Measurements from ENCODE around the gene CD19. TPM values are rescaled to one million over a fixed set of nuclear protein-coding genes. Genes with fewer than 3 reads are reported as not detected.
"Not testable (repeated sequence)": the region's sequence is repeated elsewhere in the genome, so short reads cannot be mapped to it uniquely, and the experiment has no call there.

CD19 gene
- total RNA-seq, 1 donor from 2014 or later, result not detected

DNA sequence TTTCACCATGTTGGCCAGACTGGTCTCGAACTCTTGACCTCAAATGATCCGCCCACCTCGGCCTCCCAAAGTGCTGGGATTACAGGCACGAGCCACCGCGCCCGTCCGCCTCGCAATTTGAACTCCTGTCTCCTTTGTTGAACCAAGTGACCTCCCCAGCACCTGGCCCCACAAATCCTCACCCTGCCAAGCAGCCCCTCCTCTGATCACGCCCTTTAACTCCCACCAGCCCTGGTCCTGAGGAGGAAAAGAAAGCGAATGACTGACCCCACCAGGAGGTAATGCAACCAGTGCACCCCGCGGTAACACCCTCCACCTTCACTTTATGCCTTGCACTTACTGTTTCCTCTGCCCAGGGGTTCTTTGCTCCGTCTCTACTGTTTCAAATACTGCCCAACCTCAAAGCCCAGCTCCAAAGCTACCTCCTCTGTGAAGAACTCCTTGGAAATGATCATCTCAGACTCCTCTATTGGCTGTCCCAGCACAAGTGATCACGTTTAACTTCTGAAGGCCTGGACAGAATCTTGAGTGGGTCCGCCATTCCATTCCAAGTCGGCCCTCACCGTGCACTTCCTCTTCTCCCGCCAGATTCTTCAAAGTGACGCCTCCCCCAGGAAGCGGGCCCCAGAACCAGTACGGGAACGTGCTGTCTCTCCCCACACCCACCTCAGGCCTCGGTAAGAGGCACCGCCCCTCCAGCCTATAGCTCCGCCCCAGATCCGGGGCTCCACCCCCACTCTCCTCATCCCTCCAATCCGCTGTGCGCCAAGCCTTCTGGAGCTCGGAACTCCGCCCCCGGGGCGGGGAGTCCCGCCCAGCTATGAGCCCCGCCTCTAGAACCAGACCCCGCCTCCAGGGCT lies 4.4 kb downstream of the CD19 start:
- intact Hi-C loops (cut with DNase I), result no loop called here

GRCh38 chr16:28936784-28937155 lies 5.0 kb downstream of the CD19 start:
- H3K27me3 ChIP-seq, result no peaks in the 10 kb centered on the region
- intact Hi-C loops (cut with DNase I), result no loop called here
- no peak for DNase-seq (ENCODE audit: extremely low spot score in 2 of 2)
- peaks cover 5% of the 10 kb centered on the region for H3K4me1 ChIP-seq
- no peaks in the 10 kb centered on the region for H3K36me3 ChIP-seq
- H3K27ac ChIP-seq, result no peak overlapping the region
- TF ChIP-seq POLR2A (IDR thresholded peaks at IDR 0.05), result no peak
- TF ChIP-seq POLR2AphosphoS5 (IDR thresholded peaks at IDR 0.05; ENCODE audit: insufficient read depth in 1 of 2, low read depth in 1 of 2), result no peak
- TF ChIP-seq CTCF (IDR thresholded peaks at IDR 0.05), result no peak
- H3K9me3 ChIP-seq, result no peaks in the 10 kb centered on the region
- no peak overlapping the region for H3K4me3 ChIP-seq

More for the DNA sequence above, 4.4 kb downstream of the CD19 start:
- Histone ChIP-seq H3K27ac (no peak overlapping the region), H3K4me1 (peaks cover 5% of the 10 kb centered on the region), H3K4me3 (no peak overlapping the region), H3K9me3 (no peaks in the 10 kb centered on the region), H3K36me3 (no peaks in the 10 kb centered on the region), H3K27me3 (no peaks in the 10 kb centered on the region)
- TF ChIP-seq POLR2AphosphoS5 (IDR thresholded peaks at IDR 0.05; ENCODE audit: insufficient read depth in 1 of 2, low read depth in 1 of 2) (no peak), CTCF (IDR thresholded peaks at IDR 0.05) (no peak), POLR2A (IDR thresholded peaks at IDR 0.05) (no peak)
- no peak for DNase-seq (ENCODE audit: extremely low spot score in 2 of 2)

- TF ChIP-seq POLR2A (IDR thresholded peaks at IDR 0.05), result no peak
- TF ChIP-seq POLR2AphosphoS5 (IDR thresholded peaks at IDR 0.05; ENCODE audit: insufficient read depth in 1 of 2, low read depth in 1 of 2), result no peak
- no peak for TF ChIP-seq CTCF (IDR thresholded peaks at IDR 0.05)
- no peak for DNase-seq (ENCODE audit: extremely low spot score in 2 of 2)
- intact Hi-C loops (cut with DNase I), result no loop called here
- Histone ChIP-seq H3K4me3 (no peak overlapping the region), H3K9me3 (no peaks in the 10 kb centered on the region), H3K36me3 (no peaks in the 10 kb centered on the region), H3K27me3 (no peaks in the 10 kb centered on the region), H3K27ac (no peak overlapping the region), H3K4me1 (peaks cover 5% of the 10 kb centered on the region)
Measured at GRCh38 chr16:28937222-28937876, 5.6 kb downstream of the CD19 start.

- no peak overlapping the region for H3K4me3 ChIP-seq
- DNase-seq (ENCODE audit: extremely low spot score in 2 of 2), result no peak
- peaks cover 5% of the 10 kb centered on the region for H3K4me1 ChIP-seq
- H3K27me3 ChIP-seq, result no peaks in the 10 kb centered on the region
- H3K9me3 ChIP-seq, result no peaks in the 10 kb centered on the region
- TF ChIP-seq POLR2AphosphoS5 (IDR thresholded peaks at IDR 0.05; ENCODE audit: insufficient read depth in 1 of 2, low read depth in 1 of 2), result no peak
- TF ChIP-seq POLR2A (IDR thresholded peaks at IDR 0.05), result no peak
- no peak for TF ChIP-seq CTCF (IDR thresholded peaks at IDR 0.05)
- intact Hi-C loops (cut with DNase I), result no loop called here
- H3K27ac ChIP-seq, result no peak overlapping the region
- no peaks in the 10 kb centered on the region for H3K36me3 ChIP-seq
Measured at GRCh38 chr16:28938721-28939120, 7.0 kb downstream of the CD19 start.

DNA sequence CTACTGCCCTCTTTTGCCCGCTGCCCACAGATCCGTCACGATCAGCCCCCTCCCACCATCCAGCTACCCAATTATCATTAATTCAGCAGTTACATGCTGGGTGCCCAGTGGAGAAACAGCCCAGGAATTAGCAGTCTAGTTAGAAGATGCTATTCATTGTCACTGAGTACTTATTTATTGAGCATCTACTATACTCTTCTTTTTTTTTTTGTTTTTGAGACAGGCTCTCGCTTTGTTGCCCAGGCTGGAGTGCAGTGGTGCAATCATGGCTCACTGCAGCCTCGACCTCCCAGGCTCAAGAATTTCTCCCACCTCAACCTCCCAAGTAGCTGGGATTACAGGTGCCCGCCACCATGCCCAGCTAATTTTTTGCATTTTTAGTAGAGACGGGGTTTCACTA lies 8.1 kb downstream of the CD19 start:
- H3K4me3 ChIP-seq; H3K9me3 ChIP-seq; H3K27me3 ChIP-seq; DNase-seq (ENCODE audit: extremely low spot score in 2 of 2); H3K4me1 ChIP-seq; H3K27ac ChIP-seq; H3K36me3 ChIP-seq: not testable (repeated sequence)
- intact Hi-C loops (cut with DNase I), result loop anchor here (10.0 kb wide), 1 partner anchor 125 kb away; no protein-coding TSS in a partner anchor
